GM23338 (cell line): Measurements from ENCODE around the gene AKNA. TPM values are rescaled to one million over a fixed set of nuclear protein-coding genes. Genes with fewer than 3 reads are reported as not detected.

ENCODE experiments used
- ATAC-seq: fragments of 200-7000 bp; cut with Tn5 transposase; 3 replicates; pipeline ENCODE4 v1.9.1; 2020
- DNase-seq: peaks from one replicate; pipeline ENCODE4 v3.0.0-alpha.2; 2015; ENCODE audit warnings: low spot score
- H2AFZ ChIP-seq: fragments of 200-600 bp; sonication (generic); 2 replicates; pipeline ENCODE4 v1.8.0; 2016; ENCODE audit warnings: antibody characterized with exemption, mild to moderate bottlenecking, moderate library complexity
- H3F3A ChIP-seq: fragments of 200-600 bp; sonication (generic); replicated peaks from 2 replicates; pipeline ENCODE4 v1.8.0; 2017; ENCODE audit warnings: antibody characterized with exemption, mixed run types, low read depth
- H3K27ac ChIP-seq: fragments of 200-600 bp; sonication (generic); 2 replicates; pipeline ENCODE4 v1.6.1; 2016; ENCODE audit warnings: low read depth
- H3K27me3 ChIP-seq: fragments of 200-600 bp; sonication (generic); 2 replicates; pipeline ENCODE4 v1.8.0; 2016; ENCODE audit warnings: mild to moderate bottlenecking, mixed run types, moderate library complexity; ENCODE audit not compliant: insufficient read depth
- H3K36me3 ChIP-seq: fragments of 200-600 bp; sonication (generic); 2 replicates; pipeline ENCODE4 v1.8.0; 2016; ENCODE audit warnings: mild to moderate bottlenecking; ENCODE audit not compliant: insufficient read depth
- H3K4me1 ChIP-seq: fragments of 200-600 bp; sonication (generic); 2 replicates; pipeline ENCODE4 v1.8.0; 2016; ENCODE audit warnings: mild to moderate bottlenecking, moderate library complexity; ENCODE audit not compliant: insufficient read depth
- H3K4me2 ChIP-seq: fragments of 200-600 bp; sonication (generic); 2 replicates; pipeline ENCODE4 v1.7.1; 2017; ENCODE audit warnings: mixed run types
- H3K4me3 ChIP-seq: fragments of 200-600 bp; sonication (generic); 2 replicates; pipeline ENCODE4 v1.6.1; 2016; ENCODE audit warnings: mixed run types
- H3K79me2 ChIP-seq: fragments of 200-600 bp; sonication (generic); replicated peaks from 2 replicates; pipeline ENCODE4 v1.8.0; 2017; ENCODE audit warnings: mild to moderate bottlenecking; ENCODE audit not compliant: insufficient read depth
- H3K9me2 ChIP-seq: fragments of 200-600 bp; sonication (generic); 2 replicates; pipeline ENCODE4 v1.8.0; 2017; ENCODE audit not compliant: insufficient read depth
- H4K20me1 ChIP-seq: fragments of 200-600 bp; sonication (generic); replicated peaks from 2 replicates; pipeline ENCODE4 v1.8.0; 2017; ENCODE audit warnings: mild to moderate bottlenecking; ENCODE audit not compliant: insufficient read depth
- H3K27ac Mint-ChIP-seq: 2 replicates; pipeline ENCODE4 v1.8.0; 2020; ENCODE audit warnings: inconsistent platforms, mild to moderate bottlenecking, moderate library complexity, mixed read lengths
- H3K27me3 Mint-ChIP-seq: 3 replicates; pipeline ENCODE4 v1.8.0; 2022; ENCODE audit warnings: low read depth, mild to moderate bottlenecking, moderate library complexity, mixed read lengths, inconsistent platforms; ENCODE audit not compliant: insufficient read depth, poor library complexity
- H3K36me3 Mint-ChIP-seq: 3 replicates; pipeline ENCODE4 v1.8.0; 2021; ENCODE audit warnings: low read depth, mild to moderate bottlenecking, inconsistent platforms, moderate library complexity, mixed read lengths
- H3K4me1 Mint-ChIP-seq: 3 replicates; pipeline ENCODE4 v1.8.0; 2020; ENCODE audit warnings: mild to moderate bottlenecking, inconsistent platforms, mixed read lengths
- H3K4me3 Mint-ChIP-seq: 3 replicates; pipeline ENCODE4 v1.8.0; 2021; ENCODE audit warnings: moderate library complexity, mild to moderate bottlenecking, inconsistent platforms, mixed read lengths
- H3K9me3 Mint-ChIP-seq: 3 replicates; pipeline ENCODE4 v1.8.0; 2020; ENCODE audit warnings: moderate library complexity, mild to moderate bottlenecking, inconsistent platforms, mixed read lengths
- CREB1 ChIP-seq: fragments of 250-450 bp; sonication (Bioruptor Pico); IDR thresholded peaks from 2 replicates; pipeline ENCODE4 v1.5.0; 2020; ENCODE audit warnings: low read depth, mild to moderate bottlenecking, moderate library complexity
- CTCF ChIP-seq, 2 experiments: fragments of 200-600 bp in 1 of 2; sonication (generic) in 1 of 2; conservative IDR thresholded peaks; 2 replicates each; pipeline versions ENCODE4 v1.5.1 to v1.6.1; 2016 to 2017; ENCODE audit warnings: antibody characterized with exemption in 2 of 2, low read depth in 2 of 2, mild to moderate bottlenecking in 2 of 2, moderate library complexity in 1 of 2
- EZH2 ChIP-seq: fragments of 200-600 bp; sonication (generic); IDR thresholded peaks from one replicate; pipeline ENCODE4 v1.8.0; 2017; ENCODE audit warnings: antibody characterized with exemption, mild to moderate bottlenecking, low read depth; ENCODE audit not compliant: unreplicated experiment
- EZH2phosphoT487 ChIP-seq: fragments of 200-600 bp; sonication (generic); IDR thresholded peaks from one replicate; pipeline ENCODE4 v1.8.1; 2018; ENCODE audit warnings: antibody characterized with exemption; ENCODE audit not compliant: unreplicated experiment
- JUNB ChIP-seq: IDR thresholded peaks from one replicate; pipeline ENCODE4 v1.6.1; 2016; ENCODE audit warnings: antibody characterized with exemption; ENCODE audit not compliant: unreplicated experiment
- NANOG ChIP-seq: IDR thresholded peaks from 2 replicates; pipeline ENCODE4 v1.6.1; 2016; ENCODE audit warnings: antibody characterized with exemption, borderline replicate concordance
- POLR2AphosphoS5 ChIP-seq: IDR thresholded peaks from 2 replicates; pipeline ENCODE4 v1.6.1; 2016; ENCODE audit warnings: antibody characterized with exemption, low read depth
- REST ChIP-seq: IDR thresholded peaks from one replicate; pipeline ENCODE4 v1.6.1; 2018; ENCODE audit warnings: antibody characterized with exemption; ENCODE audit not compliant: unreplicated experiment
- STAT1 ChIP-seq: IDR thresholded peaks from one replicate; pipeline ENCODE4 v1.6.1; 2016; ENCODE audit warnings: antibody characterized with exemption; ENCODE audit not compliant: unreplicated experiment
- polyA plus RNA-seq: library from polyadenylated mRNA; unstranded; fragments of >200 nt; fragmentation: Nextera tagmentation; extraction: Ambion mirVana; gene quantifications from 2 replicates; pipeline ENCODE4 v1.2.1, GENCODE V29; 2016
- total RNA-seq: library from RNA; depleted of rRNA; stranded (reverse); fragments of >200 nt; shearing (Covaris generic); gene quantifications from 2 replicates; pipeline ENCODE4 v1.2.3, GENCODE V29; 2014
- TF ChIP-seq, protein P1 (sequence below): IDR thresholded peaks from 2 replicates; pipeline ENCODE4 v1.6.1; 2016; ENCODE audit warnings: antibody characterized with exemption

Gene AKNA
- total and polyA plus RNA-seq, 2 experiments from 2014 or later, result 9.0 to 28.1 TPM

GRCh38 chr9:114349713-114350480 lies 37.9 kb downstream of the AKNA start (continued):
- TF ChIP-seq, protein P1, sequence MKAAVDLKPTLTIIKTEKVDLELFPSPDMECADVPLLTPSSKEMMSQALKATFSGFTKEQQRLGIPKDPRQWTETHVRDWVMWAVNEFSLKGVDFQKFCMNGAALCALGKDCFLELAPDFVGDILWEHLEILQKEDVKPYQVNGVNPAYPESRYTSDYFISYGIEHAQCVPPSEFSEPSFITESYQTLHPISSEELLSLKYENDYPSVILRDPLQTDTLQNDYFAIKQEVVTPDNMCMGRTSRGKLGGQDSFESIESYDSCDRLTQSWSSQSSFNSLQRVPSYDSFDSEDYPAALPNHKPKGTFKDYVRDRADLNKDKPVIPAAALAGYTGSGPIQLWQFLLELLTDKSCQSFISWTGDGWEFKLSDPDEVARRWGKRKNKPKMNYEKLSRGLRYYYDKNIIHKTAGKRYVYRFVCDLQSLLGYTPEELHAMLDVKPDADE, result no peak
- TF ChIP-seq CTCF (conservative IDR thresholded peaks at IDR 0.05; ENCODE audit: low read depth in 2 of 2) (no peak), JUNB (no peak), NANOG (no peak)

- ATAC-seq (peak; percentile 95), DNase-seq (peak; percentile 85)
- H2AFZ ChIP-seq, result no peak overlapping the region
Measured at GRCh38 chr9:114348906-114349482, 38.8 kb downstream of the AKNA start.

More at GRCh38 chr9:114348906-114349482, 38.8 kb downstream of the AKNA start:
- Mint-ChIP-seq H3K27ac (peak overlapping the region; percentile 96), H3K9me3 (no peaks in the 10 kb centered on the region), H3K4me3 (no peak overlapping the region), H3K4me1 (peaks cover 21% of the 10 kb centered on the region), H3K36me3 (peaks cover 85% of the 10 kb centered on the region), H3K27me3 (peaks cover 18% of the 10 kb centered on the region)
- H3K4me2 ChIP-seq, result 0 out of 2 replicates have a peak overlapping the region, but pooled peaks have one; percentile 5
- no peaks in the 10 kb centered on the region for H3K79me2 ChIP-seq
- TF ChIP-seq EZH2phosphoT487, result no peak
- TF ChIP-seq JUNB, result no peak
- no peak for TF ChIP-seq REST
- no peak for TF ChIP-seq CTCF (conservative IDR thresholded peaks at IDR 0.05; ENCODE audit: low read depth in 2 of 2)
- TF ChIP-seq POLR2AphosphoS5, result no peak
- no peak for TF ChIP-seq EZH2
- TF ChIP-seq, protein P1, result no peak
- no peak for TF ChIP-seq STAT1
- TF ChIP-seq NANOG, result no peak
- no peak for TF ChIP-seq CREB1 (CRISPR knock-in tag)
- no peaks in the 10 kb centered on the region for H4K20me1 ChIP-seq
- no peaks in the 10 kb centered on the region for H3K4me1 ChIP-seq
- peaks cover 19% of the 10 kb centered on the region for H3K36me3 ChIP-seq
- peak overlapping the region; percentile 74 for H3K27ac ChIP-seq
- no peak overlapping the region for H3K4me3 ChIP-seq
- H3K9me2 ChIP-seq, result no peaks in the 10 kb centered on the region
- H3F3A ChIP-seq, result no peaks in the 10 kb centered on the region
- H3K27me3 ChIP-seq, result no peaks in the 10 kb centered on the region
